Lower leg skin (tissue), 3 donors: Measurements from ENCODE around the gene PEBP1.

Source experiments
- POLR2A ChIP-seq, 2 donors: fragments of 450-650 bp; IDR thresholded peaks; one replicate each; pipeline ENCODE4 v1.6.1; 2016 to 2017; ENCODE audit warnings: antibody characterized with exemption in 2 of 2, mild to moderate bottlenecking in 1 of 2, moderate library complexity in 1 of 2
- TF ChIP-seq, protein P1 (sequence below), 3 donors: fragments of 450-650 bp; IDR thresholded peaks; one replicate each; pipeline ENCODE4 v1.5.1; 2016; ENCODE audit warnings: antibody characterized with exemption in 3 of 3, mild to moderate bottlenecking in 3 of 3, moderate library complexity in 2 of 3

DNA sequence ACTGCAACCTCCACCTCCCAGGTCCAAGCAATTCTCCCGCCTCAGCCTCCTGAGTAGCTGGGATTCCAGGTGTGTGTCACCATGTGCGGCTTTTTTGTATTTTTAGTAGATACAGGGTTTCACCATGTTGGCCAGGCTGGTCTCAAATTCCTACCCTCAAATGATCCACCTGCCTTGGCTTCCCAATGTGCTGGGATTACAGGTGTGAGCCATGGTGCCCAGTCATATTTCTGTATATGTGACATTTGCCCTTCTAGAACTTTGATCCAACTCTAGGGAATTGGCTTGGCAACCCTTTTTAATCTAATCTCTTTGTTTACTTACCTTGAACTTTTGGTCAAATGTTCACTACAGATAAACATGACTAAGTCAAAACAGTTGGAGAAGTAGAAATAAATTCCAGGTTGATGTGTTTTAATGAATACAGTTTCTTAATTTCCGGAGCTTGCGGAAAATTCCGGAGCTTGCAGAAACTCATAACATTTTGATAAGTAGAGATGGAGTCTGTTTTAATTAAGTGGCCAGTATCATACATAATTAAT lies 11.5 kb upstream of the PEBP1 start:
- TF ChIP-seq, protein P1, sequence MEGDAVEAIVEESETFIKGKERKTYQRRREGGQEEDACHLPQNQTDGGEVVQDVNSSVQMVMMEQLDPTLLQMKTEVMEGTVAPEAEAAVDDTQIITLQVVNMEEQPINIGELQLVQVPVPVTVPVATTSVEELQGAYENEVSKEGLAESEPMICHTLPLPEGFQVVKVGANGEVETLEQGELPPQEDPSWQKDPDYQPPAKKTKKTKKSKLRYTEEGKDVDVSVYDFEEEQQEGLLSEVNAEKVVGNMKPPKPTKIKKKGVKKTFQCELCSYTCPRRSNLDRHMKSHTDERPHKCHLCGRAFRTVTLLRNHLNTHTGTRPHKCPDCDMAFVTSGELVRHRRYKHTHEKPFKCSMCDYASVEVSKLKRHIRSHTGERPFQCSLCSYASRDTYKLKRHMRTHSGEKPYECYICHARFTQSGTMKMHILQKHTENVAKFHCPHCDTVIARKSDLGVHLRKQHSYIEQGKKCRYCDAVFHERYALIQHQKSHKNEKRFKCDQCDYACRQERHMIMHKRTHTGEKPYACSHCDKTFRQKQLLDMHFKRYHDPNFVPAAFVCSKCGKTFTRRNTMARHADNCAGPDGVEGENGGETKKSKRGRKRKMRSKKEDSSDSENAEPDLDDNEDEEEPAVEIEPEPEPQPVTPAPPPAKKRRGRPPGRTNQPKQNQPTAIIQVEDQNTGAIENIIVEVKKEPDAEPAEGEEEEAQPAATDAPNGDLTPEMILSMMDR (IDR thresholded peaks at IDR 0.05), result no peak
- TF ChIP-seq POLR2A (IDR thresholded peaks at IDR 0.05), result no peak
